HCT116 (cell line): ENCODE data around the gene FAF2. TPM values are rescaled to one million over a fixed set of nuclear protein-coding genes. Genes with fewer than 3 reads are reported as not detected.

Experiments
- ATAC-seq: fragments of 200-7000 bp; cut with Tn5 transposase; 2 replicates; pipeline ENCODE4 v1.9.1; 2020; ENCODE audit warnings: mild to moderate bottlenecking, moderate library complexity
- BruUV-seq: library from RNA; stranded (reverse); fragments of 400-500 nt; replicated peaks from 2 replicates; lab custom pipeline; 2021; lab: Mats Ljungman, UMichigan
- CTCF ChIA-PET: fragments of 300-600 bp; sonication (Branson Sonifier 250); formaldehyde crosslinking; loops from one replicate; lab custom pipeline; 2021; ENCODE audit warnings: antibody characterized with exemption; lab: Charles Lee
- POLR2A ChIA-PET: fragments of 300-600, 350-600 bp; sonication (Branson Sonifier 250); formaldehyde crosslinking; loops from one replicate; lab custom pipeline; 2021; ENCODE audit warnings: antibody characterized with exemption; lab: Charles Lee
- RAD21 ChIA-PET, 2 experiments: fragments of 300-600 bp; sonication (Branson Sonifier 250); formaldehyde crosslinking; loops; one replicate each; lab custom pipeline; 2023; ENCODE audit warnings: low total read pairs in 2 of 2; ENCODE audit not compliant: uncharacterized antibody in 2 of 2, unreplicated experiment in 2 of 2, low non-redundant PET in 1 of 2; lab: Charles Lee
- DNase-seq: peaks from one replicate; pipeline ENCODE4 v3.0.0-alpha.2; 2010; ENCODE audit warnings: low read depth, low spot score
- H2AFZ ChIP-seq: fragments of 200-600 bp; shearing (Covaris generic), sonication (generic); 2 replicates; pipeline ENCODE4 v1.6.1; 2017; ENCODE audit warnings: low read depth, mixed run types, mixed read lengths, antibody characterized with exemption, low read length; ENCODE audit not compliant: poor library complexity, severe bottlenecking
- H3K27ac ChIP-seq: 2 replicates; pipeline ENCODE4 v1.5.1; 2012; ENCODE audit warnings: low read depth, low read length
- H3K27me3 ChIP-seq: fragments of 200-600 bp; sonication (generic); 2 replicates; pipeline ENCODE4 v1.6.1; 2016; ENCODE audit warnings: mixed run types, low read length, mixed read lengths; ENCODE audit not compliant: insufficient read depth
- H3K36me3 ChIP-seq, 2 experiments: fragments of 200-500 bp in 1 of 2; fragments of 200-600 bp in 1 of 2; sonication (Bioruptor generic) in 1 of 2; sonication (generic) in 1 of 2; 2 replicates each; pipeline versions ENCODE4 v1.5.1 to v1.6.1; 2014 to 2016; ENCODE audit warnings: low read length in 2 of 2, inconsistent platforms in 1 of 2, mixed read lengths in 1 of 2, mixed run types in 1 of 2; ENCODE audit not compliant: insufficient read depth in 2 of 2, control insufficient read depth in 1 of 2
- H3K4me1 ChIP-seq, 2 experiments: fragments of 200-600 bp in 1 of 2; sonication (generic) in 1 of 2; 2 replicates each; pipeline versions ENCODE4 v1.5.1 to v1.6.1; 2012 to 2017; ENCODE audit warnings: low read length in 2 of 2, inconsistent platforms in 1 of 2, mild to moderate bottlenecking in 1 of 2, mixed read lengths in 1 of 2, mixed run types in 1 of 2, moderate library complexity in 1 of 2; ENCODE audit not compliant: insufficient read depth in 2 of 2, control insufficient read depth in 1 of 2
- H3K4me2 ChIP-seq: fragments of 200-600 bp; sonication (generic); 2 replicates; pipeline ENCODE4 v1.6.1; 2017; ENCODE audit warnings: mixed run types, low read length, mixed read lengths
- H3K4me3 ChIP-seq, 2 experiments: fragments of 200-600 bp in 1 of 2; sonication (generic) in 1 of 2; replicated peaks in 1 of 2; 2 replicates each; pipeline ENCODE4 v1.5.1; 2011 to 2016; ENCODE audit warnings: low read length in 2 of 2, control low read depth in 1 of 2, low read depth in 1 of 2, mild to moderate bottlenecking in 1 of 2, mixed read lengths in 1 of 2, mixed run types in 1 of 2
- H3K79me2 ChIP-seq: fragments of 200-600 bp; sonication (generic); 2 replicates; pipeline ENCODE4 v1.6.1; 2017; ENCODE audit warnings: mild to moderate bottlenecking, mixed run types, low read length, moderate library complexity, mixed read lengths; ENCODE audit not compliant: insufficient read depth
- H3K9ac ChIP-seq: fragments of 200-600 bp; sonication (generic); 2 replicates; pipeline ENCODE4 v1.6.1; 2016; ENCODE audit warnings: low read length, mixed read lengths
- H3K9me2 ChIP-seq: fragments of 200-600 bp; sonication (generic), shearing (Covaris generic); 2 replicates; pipeline ENCODE4 v1.6.1; 2017; ENCODE audit warnings: mixed run types, mild to moderate bottlenecking, moderate library complexity; ENCODE audit not compliant: insufficient read depth
- H3K9me3 ChIP-seq, 2 experiments: fragments of 200-500 bp in 1 of 2; fragments of 200-600 bp in 1 of 2; sonication (Bioruptor generic) in 1 of 2; sonication (generic) in 1 of 2; 2 replicates each; pipeline ENCODE4 v1.6.1; 2014 to 2017; ENCODE audit warnings: low read length in 2 of 2, mixed read lengths in 2 of 2, inconsistent platforms in 1 of 2, low read depth in 1 of 2, mild to moderate bottlenecking in 1 of 2, mixed run types in 1 of 2, moderate library complexity in 1 of 2; ENCODE audit not compliant: control insufficient read depth in 1 of 2, insufficient read depth in 1 of 2
- H4K20me1 ChIP-seq: fragments of 200-600 bp; sonication (generic), shearing (Covaris generic); 2 replicates; pipeline ENCODE4 v1.6.1; 2017; ENCODE audit warnings: mixed run types, mild to moderate bottlenecking, moderate library complexity; ENCODE audit not compliant: insufficient read depth
- ATF3 ChIP-seq: IDR thresholded peaks from 2 replicates; pipeline ENCODE4 v1.6.1; 2012
- CEBPB ChIP-seq: IDR thresholded peaks from 2 replicates; pipeline ENCODE4 v1.6.1; 2012; ENCODE audit warnings: low read depth
- EGR1 ChIP-seq: IDR thresholded peaks from 2 replicates; pipeline ENCODE4 v1.6.1; 2012; ENCODE audit warnings: low read depth
- ELF1 ChIP-seq: IDR thresholded peaks from 2 replicates; pipeline ENCODE4 v1.6.1; 2012; ENCODE audit warnings: low read depth, borderline replicate concordance
- EZH2phosphoT487 ChIP-seq: fragments of 200-600 bp; IDR thresholded peaks from 2 replicates; pipeline ENCODE4 v1.6.1; 2018; ENCODE audit warnings: antibody characterized with exemption, borderline replicate concordance
- FOSL1 ChIP-seq: IDR thresholded peaks from 2 replicates; pipeline ENCODE4 v1.6.1; 2012; ENCODE audit warnings: low read depth
- JUND ChIP-seq: IDR thresholded peaks from 2 replicates; pipeline ENCODE4 v1.6.1; 2012
- POLR2A ChIP-seq: IDR thresholded peaks from 2 replicates; pipeline ENCODE4 v1.7.0; 2011; ENCODE audit warnings: borderline replicate concordance; ENCODE audit not compliant: insufficient read depth, insufficient read length; ENCODE audit errors: extremely low read depth
- SIN3A ChIP-seq: IDR thresholded peaks from 2 replicates; pipeline ENCODE4 v1.6.1; 2012; ENCODE audit warnings: low read depth
- SRF ChIP-seq: IDR thresholded peaks from 2 replicates; pipeline ENCODE4 v1.6.1; 2012; ENCODE audit warnings: low read depth
- TCF7L2 ChIP-seq: IDR thresholded peaks from 2 replicates; pipeline ENCODE4 v1.7.0; 2011; ENCODE audit warnings: borderline replicate concordance, inconsistent platforms; ENCODE audit not compliant: insufficient read depth, insufficient read length; ENCODE audit errors: extremely low read depth
- YY1 ChIP-seq: IDR thresholded peaks from 2 replicates; pipeline ENCODE4 v1.6.1; 2011; ENCODE audit warnings: low read length, low read depth, moderate library complexity, mild to moderate bottlenecking; ENCODE audit not compliant: insufficient replicate concordance; ENCODE audit errors: extremely low read depth
- ZBTB33 ChIP-seq: IDR thresholded peaks from 2 replicates; pipeline ENCODE4 v1.6.1; 2011; ENCODE audit warnings: mild to moderate bottlenecking, low read length, moderate library complexity; ENCODE audit not compliant: insufficient replicate concordance; ENCODE audit errors: extremely low read depth
- ZFX ChIP-seq: fragments of 450-650 bp; IDR thresholded peaks from 2 replicates; pipeline ENCODE4 v1.6.1; 2017
- intact Hi-C: fragments of 100-400 bp; cut with micrococcal nuclease; formaldehyde crosslinking; loops from 2 replicates; pipeline ENCODE4 v1.10.0; 2022
- total RNA-seq: library from RNA; stranded (reverse); gene quantifications from one replicate; pipeline ENCODE4 v1.2.1, GENCODE V29; 2021; ENCODE audit not compliant: unreplicated experiment

FAF2 gene
- total RNA-seq, 1 experiment from 2014 or later = 51.9 TPM

GRCh38 chr5:176549871-176550270, 101.7 kb downstream of the FAF2 start:
- DNase-seq = no peak
- CTCF ChIA-PET = no interaction called here
- no peaks in the 10 kb centered on the region for H4K20me1 ChIP-seq

More at GRCh38 chr5:176549871-176550270, 101.7 kb downstream of the FAF2 start:
- H3K27me3 ChIP-seq = no peaks in the 10 kb centered on the region
- no peak overlapping the region for H3K9ac ChIP-seq
- H3K27ac ChIP-seq = no peak overlapping the region
- no TSS peak for BruUV-seq
- no peaks in the 10 kb centered on the region for H3K36me3 ChIP-seq
- H3K4me1 ChIP-seq = peaks cover 20 to 45% of the 10 kb centered on the region in 2 experiments
- no peaks in the 10 kb centered on the region for H3K9me3 ChIP-seq
- no peak for ATAC-seq
- intact Hi-C loops = no loop called here
- POLR2A ChIA-PET = no interaction called here
- H3K4me2 ChIP-seq = no peak overlapping the region
- no peak overlapping the region for H3K4me3 ChIP-seq
- RAD21 ChIA-PET = no interaction called here
- no peaks in the 10 kb centered on the region for H3K79me2 ChIP-seq
- TF ChIP-seq SRF = no peak
- TF ChIP-seq ATF3 = no peak
- no peak for TF ChIP-seq TCF7L2
- TF ChIP-seq POLR2A = no peak
- no peak for TF ChIP-seq ZFX
- no peak for TF ChIP-seq EZH2phosphoT487
- TF ChIP-seq JUND = no peak
- no peak for TF ChIP-seq ZBTB33
- no peak for TF ChIP-seq SIN3A
- TF ChIP-seq FOSL1 = no peak
- no peak for TF ChIP-seq YY1
- no peak for TF ChIP-seq CEBPB
- TF ChIP-seq EGR1 = no peak
- no peak for TF ChIP-seq ELF1
- H3K9me2 ChIP-seq = no peaks in the 10 kb centered on the region
- no peak overlapping the region for H2AFZ ChIP-seq
